ENCODE measurements around the gene VRK1. TPM values are rescaled to one million over a fixed set of nuclear protein-coding genes. Genes with fewer than 3 reads are reported as not detected.

Gene VRK1, protein sequence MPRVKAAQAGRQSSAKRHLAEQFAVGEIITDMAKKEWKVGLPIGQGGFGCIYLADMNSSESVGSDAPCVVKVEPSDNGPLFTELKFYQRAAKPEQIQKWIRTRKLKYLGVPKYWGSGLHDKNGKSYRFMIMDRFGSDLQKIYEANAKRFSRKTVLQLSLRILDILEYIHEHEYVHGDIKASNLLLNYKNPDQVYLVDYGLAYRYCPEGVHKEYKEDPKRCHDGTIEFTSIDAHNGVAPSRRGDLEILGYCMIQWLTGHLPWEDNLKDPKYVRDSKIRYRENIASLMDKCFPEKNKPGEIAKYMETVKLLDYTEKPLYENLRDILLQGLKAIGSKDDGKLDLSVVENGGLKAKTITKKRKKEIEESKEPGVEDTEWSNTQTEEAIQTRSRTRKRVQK
- 31.6 and 44.4 TPM in 2 replicates for total RNA-seq

GRCh38 chr14:96796851-96797581, at the start of gene VRK1:
TSS of gene VRK1 (plus strand) at chr14:96797382. CDS start at chr14:96833472, 36,090 bp downstream.

